Measurements from ENCODE around the gene L3MBTL4.

The L3MBTL4 gene

GRCh38 chr18:6362559-6363129, 52.1 kb downstream of the L3MBTL4 start:
- DNase-seq: no peak

GRCh38 chr18:6357668-6358067, 57.0 kb downstream of the L3MBTL4 start:
- no peak for DNase-seq

- DNase-seq: no peak
These were observed 58.7 kb downstream of the L3MBTL4 start for GRCh38 chr18:6355789-6356589.

GRCh38 chr18:6352275-6352674, 62.4 kb downstream of the L3MBTL4 start:
- DNase-seq: no peak

- no peak for DNase-seq
These were observed 71.7 kb downstream of the L3MBTL4 start for GRCh38 chr18:6342990-6343389.

GRCh38 chr18:6341709-6342108, 73.0 kb downstream of the L3MBTL4 start:
- no peak for DNase-seq

- DNase-seq: no peak
These were observed 73.4 kb downstream of the L3MBTL4 start for GRCh38 chr18:6341303-6341702.

- DNase-seq: no peak
These were observed 74.6 kb downstream of the L3MBTL4 start for GRCh38 chr18:6340121-6340520.

GRCh38 chr18:6336239-6336638, 78.5 kb downstream of the L3MBTL4 start:
- DNase-seq: no peak

GRCh38 chr18:6333981-6334380, 80.7 kb downstream of the L3MBTL4 start:
- DNase-seq: no peak

GRCh38 chr18:6331872-6332271, 82.8 kb downstream of the L3MBTL4 start:
- no peak for DNase-seq

- no peak for DNase-seq
These were observed 83.9 kb downstream of the L3MBTL4 start for GRCh38 chr18:6330786-6331185.

GRCh38 chr18:6328621-6329010, 86.1 kb downstream of the L3MBTL4 start:
- DNase-seq: no peak

GRCh38 chr18:6327895-6328620, 86.7 kb downstream of the L3MBTL4 start:
- no peak for DNase-seq

GRCh38 chr18:6327485-6327884, 87.2 kb downstream of the L3MBTL4 start:
- no peak for DNase-seq

- DNase-seq: no peak
These were observed 88.1 kb downstream of the L3MBTL4 start for GRCh38 chr18:6326566-6326965.

- DNase-seq: no peak
These were observed 91.3 kb downstream of the L3MBTL4 start for GRCh38 chr18:6323319-6323889.

GRCh38 chr18:6315517-6316331, 99.0 kb downstream of the L3MBTL4 start:
- DNase-seq: no peak

GRCh38 chr18:6313415-6313814, 101.3 kb downstream of the L3MBTL4 start:
- no peak for DNase-seq

GRCh38 chr18:6311456-6312215, 103.1 kb downstream of the L3MBTL4 start:
- DNase-seq: no peak

- no peak for DNase-seq
These were observed 104.0 kb downstream of the L3MBTL4 start for GRCh38 chr18:6310714-6311113.

GRCh38 chr18:6297875-6298274, 116.8 kb downstream of the L3MBTL4 start:
- DNase-seq: no peak
